SK-N-SH (cell line): Measurements from ENCODE around the gene PRND. TPM values are rescaled to one million over a fixed set of nuclear protein-coding genes. Genes with fewer than 3 reads are reported as not detected.
A peak's percentile ranks its signal among the peaks of the same experiment; 100 is the strongest.

ENCODE experiments used
- CTCF ChIA-PET: fragments of 300-600, 350-600 bp; formaldehyde crosslinking; extraction: SDS; loops from one replicate; lab custom pipeline; 2021; lab: Yijun Ruan, JAX
- POLR2A ChIA-PET: fragments of 350-600 bp; sonication (Branson Sonifier 250); formaldehyde crosslinking; extraction: SDS; loops from one replicate; lab custom pipeline; 2020; ENCODE audit warnings: antibody characterized with exemption, inconsistent platforms; lab: Yijun Ruan, JAX
- DNase-seq: peaks from one replicate; pipeline ENCODE4 v3.0.0; 2012
- H2AFZ ChIP-seq: fragments of 200-600 bp; sonication (generic); 2 replicates; pipeline ENCODE4 v1.8.1; 2016; ENCODE audit warnings: antibody characterized with exemption, mild to moderate bottlenecking, low read depth
- H3F3A ChIP-seq: fragments of 200-600 bp; sonication (generic); replicated peaks from 2 replicates; pipeline ENCODE3; 2016; ENCODE audit warnings: antibody characterized with exemption, mild to moderate bottlenecking; ENCODE audit not compliant: insufficient read depth
- H3K27ac ChIP-seq, 2 experiments: fragments of 200-500 bp in 1 of 2; fragments of 200-600 bp in 1 of 2; sonication (Bioruptor generic) in 1 of 2; sonication (generic), shearing (Covaris generic) in 1 of 2; 2 replicates each; pipeline versions ENCODE4 v1.5.1 to v1.6.1; 2014 to 2016; ENCODE audit warnings: low read depth in 2 of 2, inconsistent platforms in 1 of 2, low read length in 1 of 2, mild to moderate bottlenecking in 1 of 2, mixed read lengths in 1 of 2
- H3K27me3 ChIP-seq: fragments of 200-600 bp; sonication (generic), shearing (Covaris generic); 2 replicates; pipeline ENCODE4 v1.6.1; 2016; ENCODE audit warnings: mixed run types; ENCODE audit not compliant: insufficient read depth
- H3K36me3 ChIP-seq, 2 experiments: fragments of 200-500 bp in 1 of 2; fragments of 200-600 bp in 1 of 2; sonication (Bioruptor generic) in 1 of 2; sonication (generic) in 1 of 2; replicated peaks in 1 of 2; 2 replicates each; pipeline versions ENCODE3 to v1.5.1; 2014 to 2016; ENCODE audit warnings: low read length in 1 of 2, mild to moderate bottlenecking in 1 of 2; ENCODE audit not compliant: insufficient read depth in 2 of 2, control insufficient read depth in 1 of 2
- H3K4me1 ChIP-seq, 2 experiments: fragments of 200-500 bp in 1 of 2; fragments of 200-600 bp in 1 of 2; sonication (Bioruptor generic) in 1 of 2; sonication (generic), shearing (Covaris generic) in 1 of 2; 2 replicates each; pipeline versions ENCODE4 v1.5.1 to v1.6.1; 2014 to 2016; ENCODE audit warnings: low read depth in 1 of 2, low read length in 1 of 2, mixed run types in 1 of 2; ENCODE audit not compliant: insufficient read depth in 2 of 2, control insufficient read depth in 1 of 2
- H3K4me2 ChIP-seq: fragments of 200-600 bp; sonication (generic), shearing (Covaris generic); 2 replicates; pipeline ENCODE4 v1.6.1; 2017; ENCODE audit warnings: mixed run types
- H3K4me3 ChIP-seq, 2 experiments: fragments of 200-500 bp in 1 of 2; fragments of 200-600 bp in 1 of 2; sonication (Bioruptor generic) in 1 of 2; sonication (generic), shearing (Covaris generic) in 1 of 2; 2 replicates each; pipeline versions ENCODE4 v1.5.1 to v1.8.1; 2014 to 2016; ENCODE audit warnings: low read depth in 2 of 2, inconsistent platforms in 1 of 2, low read length in 1 of 2, mild to moderate bottlenecking in 1 of 2, mixed read lengths in 1 of 2, moderate library complexity in 1 of 2
- H3K79me2 ChIP-seq: fragments of 200-600 bp; sonication (generic); 2 replicates; pipeline ENCODE4 v1.8.1; 2017; ENCODE audit warnings: mild to moderate bottlenecking; ENCODE audit not compliant: insufficient read depth
- H3K9ac ChIP-seq: fragments of 200-600 bp; sonication (generic); 2 replicates; pipeline ENCODE4 v1.6.1; 2017; ENCODE audit warnings: mixed run types
- H3K9me2 ChIP-seq: fragments of 200-600 bp; sonication (generic); 2 replicates; pipeline ENCODE4 v1.6.1; 2017; ENCODE audit warnings: mixed run types
- H3K9me3 ChIP-seq: fragments of 200-600 bp; sonication (generic); 2 replicates; pipeline ENCODE4 v1.6.1; 2017; ENCODE audit warnings: mixed run types, mild to moderate bottlenecking, moderate library complexity
- H4K20me1 ChIP-seq: fragments of 200-600 bp; sonication (generic); 2 replicates; pipeline ENCODE4 v1.6.1; 2017; ENCODE audit warnings: mild to moderate bottlenecking, mixed run types; ENCODE audit not compliant: insufficient read depth
- CTCF ChIP-seq: fragments of 200-600 bp; sonication (generic); IDR thresholded peaks from 2 replicates; pipeline ENCODE4 v1.6.1; 2017; ENCODE audit warnings: antibody characterized with exemption, mild to moderate bottlenecking, moderate library complexity
- EP300 ChIP-seq, 2 experiments: IDR thresholded peaks; 2 replicates each; pipeline versions ENCODE4 v1.4.0 to v1.6.1; 2012; ENCODE audit warnings: borderline replicate concordance in 1 of 2, low read depth in 1 of 2, low read length in 1 of 2
- FOSL2 ChIP-seq: IDR thresholded peaks from 2 replicates; pipeline ENCODE4 v1.4.0; 2012; ENCODE audit warnings: low read depth, mild to moderate bottlenecking, moderate library complexity, borderline replicate concordance
- GABPA ChIP-seq: IDR thresholded peaks from 2 replicates; pipeline ENCODE4 v1.4.0; 2012; ENCODE audit warnings: low read depth, mild to moderate bottlenecking
- NFIC ChIP-seq: IDR thresholded peaks from 2 replicates; pipeline ENCODE4 v1.4.0; 2012; ENCODE audit warnings: borderline replicate concordance
- PBX3 ChIP-seq: IDR thresholded peaks from 2 replicates; pipeline ENCODE4; 2012
- POLR2AphosphoS5 ChIP-seq: IDR thresholded peaks from 2 replicates; pipeline ENCODE4 v1.6.1; 2012; ENCODE audit warnings: low read depth, low read length
- RAD21 ChIP-seq: IDR thresholded peaks from 2 replicates; pipeline ENCODE4 v1.6.1; 2012; ENCODE audit warnings: mild to moderate bottlenecking, low read length
- RXRA ChIP-seq: IDR thresholded peaks from 2 replicates; pipeline ENCODE4 v1.4.0; 2012; ENCODE audit warnings: low read depth, mild to moderate bottlenecking, borderline replicate concordance
- SIN3A ChIP-seq: IDR thresholded peaks from 2 replicates; pipeline ENCODE4 v1.6.1; 2012; ENCODE audit warnings: low read depth, mild to moderate bottlenecking, low read length, moderate library complexity, borderline replicate concordance
- TCF12 ChIP-seq: IDR thresholded peaks from 2 replicates; pipeline ENCODE4 v1.4.0; 2012
- TEAD4 ChIP-seq: IDR thresholded peaks from 2 replicates; pipeline ENCODE4 v1.4.0; 2012; ENCODE audit warnings: mild to moderate bottlenecking, borderline replicate concordance; ENCODE audit not compliant: insufficient read depth
- WGBS: methylation state at CpG from one replicate; pipeline ENCODE4 v1.1.6; 2017; ENCODE audit warnings: low lambda C conversion rate; 5-methylcytosine and 5-hydroxymethylcytosine counted together
- polyA plus RNA-seq, 3 experiments: library from polyadenylated mRNA; depleted of rRNA; stranded (reverse); fragments of >200 nt; gene quantifications; 2 replicates each; pipeline ENCODE4 v1.2.3, GENCODE V29; 2012
- TF ChIP-seq, protein P1 (sequence below): fragments of 150-350 bp; IDR thresholded peaks from 2 replicates; pipeline ENCODE4 v1.6.1; 2017; ENCODE audit warnings: antibody characterized with exemption, low read length, low read depth, borderline replicate concordance
- TF ChIP-seq, protein P2 (sequence below): IDR thresholded peaks from 2 replicates; pipeline ENCODE4 v1.6.1; 2012; ENCODE audit warnings: mild to moderate bottlenecking, low read depth, low read length, moderate library complexity

PRND gene
- polyA plus RNA-seq, 1 of the 3 experiments (the other 2 are of a cell fraction) = not detected

DNA sequence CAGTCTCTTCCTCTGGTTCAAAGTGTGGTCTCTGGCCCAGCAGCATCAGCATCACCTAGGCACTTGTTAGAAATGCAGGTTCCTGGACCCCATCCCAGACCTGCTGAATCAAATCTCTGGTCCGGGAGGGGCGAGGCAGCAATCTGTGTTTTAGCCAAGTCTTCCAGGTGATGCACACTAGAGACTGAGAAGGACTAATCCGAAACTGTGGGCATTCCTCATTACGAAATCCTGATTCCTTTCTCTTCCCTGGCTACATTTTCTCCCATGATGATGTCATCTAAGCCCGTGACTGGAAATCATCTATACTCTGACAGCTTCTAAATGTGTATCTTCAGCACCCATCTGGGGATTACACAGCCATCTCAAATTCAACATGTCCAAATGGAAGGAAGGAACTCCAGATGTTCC lies 39.7 kb upstream of the PRND start:
- DNase-seq = no peak
- ChIA-PET POLR2A (no interaction called here), CTCF (interaction anchor here (1.0 kb wide), 2 partner anchors 10 to 59 kb away, joined by 3 read pairs; no protein-coding TSS in a partner anchor)
- H4K20me1 ChIP-seq = no peaks in the 10 kb centered on the region
- H3K9me2 ChIP-seq = no peaks in the 10 kb centered on the region
- no peaks in the 10 kb centered on the region for H3K36me3 ChIP-seq
- H3K79me2 ChIP-seq = peaks cover 17% of the 10 kb centered on the region
- H3K9me3 ChIP-seq = no peaks in the 10 kb centered on the region
- TF ChIP-seq TCF12 = peak; percentile 86
- no peak for TF ChIP-seq RAD21
- TF ChIP-seq PBX3 = peak; percentile 62
- peak; percentile 36; the same call in 1 of the 2 replicates for TF ChIP-seq FOSL2
- TF ChIP-seq GABPA = no peak
- TF ChIP-seq POLR2AphosphoS5 = no peak
- TF ChIP-seq, protein P1, sequence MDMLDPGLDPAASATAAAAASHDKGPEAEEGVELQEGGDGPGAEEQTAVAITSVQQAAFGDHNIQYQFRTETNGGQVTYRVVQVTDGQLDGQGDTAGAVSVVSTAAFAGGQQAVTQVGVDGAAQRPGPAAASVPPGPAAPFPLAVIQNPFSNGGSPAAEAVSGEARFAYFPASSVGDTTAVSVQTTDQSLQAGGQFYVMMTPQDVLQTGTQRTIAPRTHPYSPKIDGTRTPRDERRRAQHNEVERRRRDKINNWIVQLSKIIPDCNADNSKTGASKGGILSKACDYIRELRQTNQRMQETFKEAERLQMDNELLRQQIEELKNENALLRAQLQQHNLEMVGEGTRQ = no peak
- TF ChIP-seq SIN3A = no peak
- TF ChIP-seq RXRA = no peak
- peak in 1 of 2 experiments; percentile 16; a peak in 1 of 4 replicates for TF ChIP-seq EP300 (IDR thresholded peaks at IDR 0.05; ENCODE audit: borderline replicate concordance in 1 of 2, low read depth in 1 of 2, low read length in 1 of 2)
- TF ChIP-seq NFIC = peak; percentile 23; the same call in 1 of the 2 replicates
- no peak for TF ChIP-seq TEAD4
- no peak for TF ChIP-seq CTCF
- TF ChIP-seq, protein P2, sequence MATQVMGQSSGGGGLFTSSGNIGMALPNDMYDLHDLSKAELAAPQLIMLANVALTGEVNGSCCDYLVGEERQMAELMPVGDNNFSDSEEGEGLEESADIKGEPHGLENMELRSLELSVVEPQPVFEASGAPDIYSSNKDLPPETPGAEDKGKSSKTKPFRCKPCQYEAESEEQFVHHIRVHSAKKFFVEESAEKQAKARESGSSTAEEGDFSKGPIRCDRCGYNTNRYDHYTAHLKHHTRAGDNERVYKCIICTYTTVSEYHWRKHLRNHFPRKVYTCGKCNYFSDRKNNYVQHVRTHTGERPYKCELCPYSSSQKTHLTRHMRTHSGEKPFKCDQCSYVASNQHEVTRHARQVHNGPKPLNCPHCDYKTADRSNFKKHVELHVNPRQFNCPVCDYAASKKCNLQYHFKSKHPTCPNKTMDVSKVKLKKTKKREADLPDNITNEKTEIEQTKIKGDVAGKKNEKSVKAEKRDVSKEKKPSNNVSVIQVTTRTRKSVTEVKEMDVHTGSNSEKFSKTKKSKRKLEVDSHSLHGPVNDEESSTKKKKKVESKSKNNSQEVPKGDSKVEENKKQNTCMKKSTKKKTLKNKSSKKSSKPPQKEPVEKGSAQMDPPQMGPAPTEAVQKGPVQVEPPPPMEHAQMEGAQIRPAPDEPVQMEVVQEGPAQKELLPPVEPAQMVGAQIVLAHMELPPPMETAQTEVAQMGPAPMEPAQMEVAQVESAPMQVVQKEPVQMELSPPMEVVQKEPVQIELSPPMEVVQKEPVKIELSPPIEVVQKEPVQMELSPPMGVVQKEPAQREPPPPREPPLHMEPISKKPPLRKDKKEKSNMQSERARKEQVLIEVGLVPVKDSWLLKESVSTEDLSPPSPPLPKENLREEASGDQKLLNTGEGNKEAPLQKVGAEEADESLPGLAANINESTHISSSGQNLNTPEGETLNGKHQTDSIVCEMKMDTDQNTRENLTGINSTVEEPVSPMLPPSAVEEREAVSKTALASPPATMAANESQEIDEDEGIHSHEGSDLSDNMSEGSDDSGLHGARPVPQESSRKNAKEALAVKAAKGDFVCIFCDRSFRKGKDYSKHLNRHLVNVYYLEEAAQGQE = no peak
- H3K9ac ChIP-seq = no peak overlapping the region
- no peak overlapping the region for H3K4me2 ChIP-seq
- no peak overlapping the region for H3K27ac ChIP-seq
- peaks cover 7% of the 10 kb centered on the region for H3F3A ChIP-seq
- H2AFZ ChIP-seq = peak overlapping the region; percentile 33; the same call in 1 of the 2 replicates
- no peaks in the 10 kb centered on the region for H3K27me3 ChIP-seq
- peaks cover 0 to 10% of the 10 kb centered on the region in 2 experiments; a peak in 3 of 4 replicates for H3K4me1 ChIP-seq
- no peak overlapping the region for H3K4me3 ChIP-seq
- WGBS = 25% methylated on average over 5 of the region's 5 CpGs
